Body of pancreas (tissue), 4 donors: ENCODE results near the gene NUDT2. TPM values are rescaled to one million over a fixed set of nuclear protein-coding genes. Genes with fewer than 3 reads are reported as not detected.
A peak's percentile ranks its signal among the peaks of the same experiment; 100 is the strongest.

Source experiments
- ATAC-seq: fragments of 150-250 bp; one replicate; pipeline ENCODE4 v1.9.1; 2016
- DNase-seq, 4 donors: peaks; one replicate each; pipeline ENCODE4 v3.0.0-alpha.2; 2019
- H3K27ac ChIP-seq, 4 donors: fragments of 200-600 bp; sonication (generic); 1 replicate in 3 of 4; 2 replicates in 1 of 4; pipeline versions ENCODE4 v1.5.1 to v1.6.1; 2016 to 2019; ENCODE audit warnings: mild to moderate bottlenecking in 1 of 4, mixed read lengths in 1 of 4, moderate library complexity in 1 of 4
- H3K27me3 ChIP-seq, 2 donors: fragments of 200-600 bp; sonication (generic); one replicate each; pipeline ENCODE4 v1.6.0; 2016; ENCODE audit warnings: mild to moderate bottlenecking in 1 of 2
- H3K36me3 ChIP-seq, 2 donors: fragments of 200-600 bp; sonication (generic); replicated peaks in 1 of 2; 2 replicates each; pipeline ENCODE4 v1.5.1; 2016; ENCODE audit warnings: low read depth in 2 of 2; ENCODE audit not compliant: insufficient read depth in 1 of 2
- H3K4me1 ChIP-seq: fragments of 200-600 bp; sonication (generic); one replicate; pipeline ENCODE4 v1.6.0; 2016
- H3K4me3 ChIP-seq, 2 donors: fragments of 200-600 bp; sonication (generic); 1 replicate in 1 of 2; 2 replicates in 1 of 2; pipeline ENCODE4 v1.5.1; 2016 to 2019
- H3K9me3 ChIP-seq, 3 donors: fragments of 200-600 bp; sonication (generic); 1 replicate in 2 of 3; 2 replicates in 1 of 3; pipeline ENCODE4 v1.5.1; 2016
- POLR2A ChIP-seq, 3 donors: fragments of 450-650 bp; IDR thresholded peaks; one replicate each; pipeline ENCODE4 v1.6.1; 2016; ENCODE audit warnings: antibody characterized with exemption in 3 of 3, mild to moderate bottlenecking in 2 of 3
- WGBS, 2 donors: methylation state at CpG; one replicate each; pipeline ENCODE4 v1.1.5; 2017; 5-methylcytosine and 5-hydroxymethylcytosine counted together
- intact Hi-C: fragments of 100-400 bp; cut with DNase I; formaldehyde crosslinking; loops from one replicate; pipeline ENCODE4 v1.15.1; 2023
- total RNA-seq, 2 donors: library from RNA; depleted of rRNA; stranded (reverse); fragments of >200 nt; gene quantifications; one replicate each; pipeline ENCODE4 v1.1.0, GENCODE V29; 2016
- TF ChIP-seq, protein P1 (sequence below), 7 experiments: fragments of 450-650 bp in 4 of 7; fragments of 200-600 bp in 3 of 7; sonication (generic) in 3 of 7; IDR thresholded peaks; one replicate each; pipeline ENCODE4 v1.5.1; 2016 to 2019; ENCODE audit warnings: antibody characterized with exemption in 7 of 7

Gene NUDT2
- 10 to 100 TPM in 1 of 2 donors, 1 to 10 TPM in 1; 9.2 to 14.0 TPM for total RNA-seq

DNA sequence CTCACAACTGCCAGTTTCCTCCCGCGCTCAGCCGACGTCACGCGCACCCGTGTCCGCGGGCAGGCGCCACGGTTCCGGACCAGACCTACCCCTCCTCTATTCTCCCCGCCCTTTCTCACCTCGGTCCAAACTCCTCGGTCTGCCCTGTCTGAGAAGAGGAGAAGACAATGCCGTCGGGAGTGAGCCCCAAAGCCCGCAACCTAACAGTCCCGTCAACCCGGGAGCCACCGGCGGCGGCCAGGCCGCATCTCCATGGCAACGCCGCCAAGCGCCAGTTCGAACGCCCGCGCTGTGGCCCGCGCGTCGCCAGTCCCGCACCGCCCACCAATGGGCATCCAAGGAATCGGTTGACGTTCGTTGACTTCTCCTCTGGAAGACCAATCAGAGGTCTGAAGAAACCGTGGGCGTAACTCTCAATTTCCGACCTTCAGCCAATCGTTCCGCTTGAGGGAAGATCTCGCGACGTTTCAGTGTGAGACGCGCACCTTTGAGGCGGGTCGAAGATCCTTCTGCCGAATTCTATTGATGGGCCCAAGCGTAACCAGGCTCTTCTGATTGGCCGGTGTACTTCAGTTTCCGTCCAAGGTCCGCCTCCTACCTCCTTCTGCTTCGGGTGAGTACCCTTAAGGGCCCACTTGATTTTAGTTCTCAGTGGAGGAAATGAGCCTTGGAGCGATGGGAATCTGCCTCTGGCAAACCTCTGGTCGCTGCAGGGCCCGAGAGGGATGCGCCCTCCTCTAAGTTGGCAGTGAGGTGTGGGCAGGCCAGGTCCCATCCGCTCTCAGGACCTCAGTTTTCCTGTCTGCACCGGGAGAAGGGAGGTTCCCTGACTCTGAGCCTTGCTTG is at the start of gene NUDT2, which contains the start of gene KIF24:
TSS of gene NUDT2 (plus strand) at position 583 of the 846 bp plus-strand sequence. CDS start 9,471 bp downstream, outside the sequence.
TSS of gene KIF24 (minus strand) at position 282 of the 846 bp plus-strand sequence. CDS start 17,922 bp downstream, outside the sequence.
- no peaks in the 10 kb centered on the region for H3K36me3 ChIP-seq
- intact Hi-C loops: no loop called here
- H3K27me3 ChIP-seq: no peaks in the 10 kb centered on the region
- TF ChIP-seq, protein P1, sequence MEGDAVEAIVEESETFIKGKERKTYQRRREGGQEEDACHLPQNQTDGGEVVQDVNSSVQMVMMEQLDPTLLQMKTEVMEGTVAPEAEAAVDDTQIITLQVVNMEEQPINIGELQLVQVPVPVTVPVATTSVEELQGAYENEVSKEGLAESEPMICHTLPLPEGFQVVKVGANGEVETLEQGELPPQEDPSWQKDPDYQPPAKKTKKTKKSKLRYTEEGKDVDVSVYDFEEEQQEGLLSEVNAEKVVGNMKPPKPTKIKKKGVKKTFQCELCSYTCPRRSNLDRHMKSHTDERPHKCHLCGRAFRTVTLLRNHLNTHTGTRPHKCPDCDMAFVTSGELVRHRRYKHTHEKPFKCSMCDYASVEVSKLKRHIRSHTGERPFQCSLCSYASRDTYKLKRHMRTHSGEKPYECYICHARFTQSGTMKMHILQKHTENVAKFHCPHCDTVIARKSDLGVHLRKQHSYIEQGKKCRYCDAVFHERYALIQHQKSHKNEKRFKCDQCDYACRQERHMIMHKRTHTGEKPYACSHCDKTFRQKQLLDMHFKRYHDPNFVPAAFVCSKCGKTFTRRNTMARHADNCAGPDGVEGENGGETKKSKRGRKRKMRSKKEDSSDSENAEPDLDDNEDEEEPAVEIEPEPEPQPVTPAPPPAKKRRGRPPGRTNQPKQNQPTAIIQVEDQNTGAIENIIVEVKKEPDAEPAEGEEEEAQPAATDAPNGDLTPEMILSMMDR (IDR thresholded peaks at IDR 0.05): peak in 1 of 7 experiments; percentile 1
- TF ChIP-seq POLR2A (IDR thresholded peaks at IDR 0.05): peak in 2 of 3 donors; percentile 93 to 94
- peak; percentile 97 for ATAC-seq
- peaks cover 32% of the 10 kb centered on the region for H3K4me1 ChIP-seq
- H3K9me3 ChIP-seq: no peaks in the 10 kb centered on the region
- H3K4me3 ChIP-seq: peak within 1 kb of the TSS; percentile 43 to 62
- H3K27ac ChIP-seq: peak within 1 kb of the TSS; percentile 82 to 96 (median 90)
- WGBS, 2 donors: 0 to 1% methylated on average over 36 to 64 of the region's 64 CpGs
- peak; percentile 97 to 100 (median 98) for DNase-seq

DNA sequence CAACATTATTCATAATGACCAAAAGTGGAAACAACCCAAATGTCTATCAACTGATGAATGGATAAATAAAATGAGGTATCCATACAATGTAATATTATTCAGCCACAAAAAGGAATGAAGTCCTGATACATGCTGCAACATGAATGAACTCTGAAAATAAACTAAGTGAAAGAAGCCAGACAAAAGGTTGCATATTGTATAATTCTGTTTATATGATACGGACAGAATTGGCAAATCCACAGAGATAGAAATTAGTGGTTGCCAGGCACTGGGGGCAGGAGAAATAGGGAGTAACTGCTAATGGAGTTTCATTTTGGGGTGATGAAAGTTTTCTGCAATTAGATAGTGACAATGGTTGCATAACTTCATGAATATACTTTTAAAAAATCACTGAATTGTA is 47.3 kb upstream of the NUDT2 start:
- H3K27ac ChIP-seq: no peak overlapping the region
- intact Hi-C loops: no loop called here
- WGBS, 2 donors: 92 to 97% methylated on average over 1 of the region's 1 CpG
- H3K9me3 ChIP-seq: no peaks in the 10 kb centered on the region
- no peaks in the 10 kb centered on the region for H3K27me3 ChIP-seq
- DNase-seq (no peak), ATAC-seq (no peak)
- TF ChIP-seq POLR2A (IDR thresholded peaks at IDR 0.05): no peak
- TF ChIP-seq, protein P1 (IDR thresholded peaks at IDR 0.05): no peak
- H3K36me3 ChIP-seq: no peaks in the 10 kb centered on the region
- H3K4me1 ChIP-seq: no peaks in the 10 kb centered on the region
- H3K4me3 ChIP-seq: no peak overlapping the region

- no peak for TF ChIP-seq POLR2A (IDR thresholded peaks at IDR 0.05)
- TF ChIP-seq, protein P1 (IDR thresholded peaks at IDR 0.05): no peak
- no peaks in the 10 kb centered on the region for H3K27me3 ChIP-seq
- WGBS, 2 donors: 86 to 89% methylated on average over 2 of the region's 2 CpGs
- H3K4me1 ChIP-seq: no peaks in the 10 kb centered on the region
- H3K36me3 ChIP-seq: no peaks in the 10 kb centered on the region
- H3K9me3 ChIP-seq: no peaks in the 10 kb centered on the region
- intact Hi-C loops: no loop called here
- H3K4me3 ChIP-seq: no peak overlapping the region
- H3K27ac ChIP-seq: no peak overlapping the region
- no peak for DNase-seq
- no peak for ATAC-seq
These were observed 40.2 kb upstream of the NUDT2 start for GRCh38 chr9:34289159-34289558.

DNA sequence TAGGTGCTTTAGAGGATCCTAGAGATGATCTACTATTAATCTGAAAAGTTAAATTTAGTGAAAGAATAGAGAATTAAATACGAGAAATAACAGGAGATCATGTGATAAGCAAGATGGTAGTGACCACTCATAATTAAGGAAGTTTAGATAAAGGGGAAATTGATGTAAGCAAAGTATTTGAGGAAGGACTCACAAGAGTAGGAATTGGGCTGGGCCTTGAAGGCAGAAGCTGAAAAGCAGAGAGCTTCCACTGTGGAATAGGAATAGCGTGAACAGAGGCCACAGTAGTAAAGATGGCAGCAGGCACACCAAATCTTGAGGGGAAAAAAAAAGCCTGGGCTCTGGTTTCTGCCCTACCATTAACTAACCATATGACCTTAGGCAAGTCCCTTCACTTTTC is 38.3 kb upstream of the NUDT2 start:
- intact Hi-C loops: no loop called here
- Histone ChIP-seq H3K4me3 (no peak overlapping the region), H3K4me1 (no peaks in the 10 kb centered on the region), H3K9me3 (no peaks in the 10 kb centered on the region), H3K27ac (peak overlapping the region in 1 of 4 donors; percentile 27), H3K27me3 (no peaks in the 10 kb centered on the region), H3K36me3 (no peaks in the 10 kb centered on the region)
- ATAC-seq (no peak), DNase-seq (no peak)
- no peak for TF ChIP-seq POLR2A (IDR thresholded peaks at IDR 0.05)
- TF ChIP-seq, protein P1 (IDR thresholded peaks at IDR 0.05): no peak
- 80 to 85% methylated on average over 2 of the region's 2 CpGs for WGBS, 2 donors
